HepG2 (cell line): ENCODE measurements around the gene ZNF800. TPM values are rescaled to one million over a fixed set of nuclear protein-coding genes. Genes with fewer than 3 reads are reported as not detected.

Experiments used
- ATAC-seq: fragments of 200-7000 bp; cut with Tn5 transposase; 3 replicates; pipeline ENCODE4 v1.9.1; 2020; ENCODE audit warnings: mild to moderate bottlenecking, moderate library complexity
- BruUV-seq: library from RNA; stranded (reverse); fragments of 400-500 nt; replicated peaks from 2 replicates; lab custom pipeline; 2021; lab: Mats Ljungman, UMichigan
- CTCF ChIA-PET: fragments of 300-600 bp; formaldehyde crosslinking; extraction: SDS; loops from one replicate; lab custom pipeline; 2021; ENCODE audit warnings: low total read pairs, inconsistent platforms, low intra/inter-chr PET ratio; lab: Yijun Ruan, JAX
- POLR2A ChIA-PET: fragments of 350-600 bp; sonication (Branson Sonifier 250); formaldehyde crosslinking; loops from one replicate; lab custom pipeline; 2020; ENCODE audit warnings: antibody characterized with exemption, inconsistent platforms; lab: Yijun Ruan, JAX
- DNase-seq: peaks from one replicate; pipeline ENCODE4 v3.0.0-alpha.2; 2015; ENCODE audit warnings: low spot score
- FAIRE-seq: peaks from 3 replicates; lab custom pipeline; 2011; peaks lifted over from hg19 to GRCh38; lab: Jason Lieb, UNC
- H2AFZ ChIP-seq: one replicate; pipeline ENCODE4 v1.6.1; 2011; ENCODE audit warnings: low read length, inconsistent platforms
- H3K27ac ChIP-seq: fragments of 300-600 bp; 3 replicates; pipeline ENCODE4 v1.8.0; 2011; ENCODE audit warnings: mixed run types, mild to moderate bottlenecking, mixed read lengths, low read length, inconsistent platforms; ENCODE audit not compliant: insufficient read depth; ENCODE audit errors: extremely low read length
- H3K27me3 ChIP-seq, 2 experiments: fragments of 200-600 bp in 1 of 2; 2 replicates in 1 of 2; 3 replicates in 1 of 2; pipeline versions ENCODE4 v1.6.0 to v1.8.0; 2011; ENCODE audit warnings: low read length in 2 of 2, mild to moderate bottlenecking in 2 of 2, moderate library complexity in 2 of 2, inconsistent platforms in 1 of 2; ENCODE audit not compliant: insufficient read depth in 2 of 2, control insufficient read depth in 1 of 2
- H3K36me3 ChIP-seq, 2 experiments: fragments of 200-600 bp in 1 of 2; replicated peaks in 1 of 2; 2 replicates in 1 of 2; 3 replicates in 1 of 2; pipeline versions ENCODE4 v1.5.1 to v1.8.0; 2011; ENCODE audit warnings: low read length in 2 of 2, inconsistent platforms in 1 of 2; ENCODE audit not compliant: insufficient read depth in 2 of 2, control insufficient read depth in 1 of 2
- H3K4me1 ChIP-seq: 2 replicates; pipeline ENCODE4 v1.5.1; 2012; ENCODE audit warnings: low read length, inconsistent platforms; ENCODE audit not compliant: insufficient read depth
- H3K4me2 ChIP-seq: 2 replicates; pipeline ENCODE4 v1.6.0; 2011; ENCODE audit warnings: low read depth, low read length, inconsistent platforms
- H3K4me3 ChIP-seq, 3 experiments: fragments of 200-600 bp in 1 of 3; sonication (generic), shearing (Covaris generic) in 1 of 3; replicated peaks in 1 of 3; 2 replicates each; pipeline ENCODE4 v1.5.1; 2011 to 2016; ENCODE audit warnings: low read length in 3 of 3, inconsistent platforms in 2 of 3, low read depth in 2 of 3, mild to moderate bottlenecking in 2 of 3, control low read depth in 1 of 3, mixed read lengths in 1 of 3; ENCODE audit not compliant: insufficient read depth in 1 of 3
- H3K79me2 ChIP-seq: one replicate; pipeline ENCODE4 v1.6.1; 2011; ENCODE audit warnings: low read length, inconsistent platforms; ENCODE audit not compliant: insufficient read depth
- H3K9ac ChIP-seq: 2 replicates; pipeline ENCODE4 v1.6.0; 2011; ENCODE audit warnings: mild to moderate bottlenecking, low read depth, low read length, inconsistent platforms; ENCODE audit not compliant: insufficient read depth
- H3K9me3 ChIP-seq: 2 replicates; pipeline ENCODE4 v1.5.1; 2012; ENCODE audit warnings: mild to moderate bottlenecking, low read length
- H4K20me1 ChIP-seq: 2 replicates; pipeline ENCODE4 v1.6.0; 2011; ENCODE audit warnings: inconsistent platforms, mild to moderate bottlenecking, low read length, moderate library complexity; ENCODE audit not compliant: insufficient read depth
- ARHGAP35 ChIP-seq: sonication (generic); formaldehyde crosslinking; IDR thresholded peaks from 2 replicates; pipeline ENCODE4 v1.9.0; 2022; ENCODE audit warnings: mild to moderate bottlenecking, inconsistent platforms, moderate library complexity, missing genetic modification reagents, borderline replicate concordance
- EHMT2 ChIP-seq: fragments of 200-600 bp; sonication (generic); IDR thresholded peaks from 2 replicates; pipeline ENCODE4 v1.7.0; 2017; ENCODE audit warnings: antibody characterized with exemption, low read depth, low read length, borderline replicate concordance
- GATAD2A ChIP-seq: IDR thresholded peaks from 2 replicates; pipeline ENCODE4 v1.6.1; 2016
- HMGA1 ChIP-seq: sonication (generic); formaldehyde crosslinking; conservative IDR thresholded peaks from 2 replicates; pipeline ENCODE4 v1.4.0; 2020; ENCODE audit warnings: missing genetic modification reagents
- NCOA5 ChIP-seq: sonication (generic); formaldehyde crosslinking; IDR thresholded peaks from 2 replicates; pipeline ENCODE4 v1.4.0; 2020; ENCODE audit warnings: missing genetic modification reagents
- SMC3 ChIP-seq: IDR thresholded peaks from 2 replicates; pipeline ENCODE4 v1.6.1; 2011; ENCODE audit warnings: low read length, improper control_type of control experiment
- TEAD3 ChIP-seq: optimal IDR thresholded peaks from 2 replicates; pipeline ENCODE3; 2016; ENCODE audit warnings: borderline replicate concordance
- ZFYVE20 ChIP-seq: sonication (generic); formaldehyde crosslinking; IDR thresholded peaks from 2 replicates; pipeline ENCODE4 v1.8.0; 2023; ENCODE audit warnings: low read depth, mild to moderate bottlenecking, moderate library complexity, missing genetic modification reagents, borderline replicate concordance
- ZNF20 ChIP-seq: sonication (generic); formaldehyde crosslinking; IDR thresholded peaks from 2 replicates; pipeline ENCODE4 v1.4.0; 2020; ENCODE audit warnings: mild to moderate bottlenecking, moderate library complexity, missing genetic modification reagents
- ZNF224 ChIP-seq: sonication (generic); formaldehyde crosslinking; IDR thresholded peaks from 2 replicates; pipeline ENCODE4 v1.5.0; 2020; ENCODE audit warnings: mild to moderate bottlenecking, missing genetic modification reagents
- ZNF552 ChIP-seq: sonication (generic); formaldehyde crosslinking; IDR thresholded peaks from 2 replicates; pipeline ENCODE4 v1.9.0; 2022; ENCODE audit warnings: missing genetic modification reagents, mild to moderate bottlenecking, borderline replicate concordance
- ZSCAN25 ChIP-seq: sonication (generic); formaldehyde crosslinking; IDR thresholded peaks from 2 replicates; pipeline ENCODE4 v1.8.0; 2022; ENCODE audit warnings: mild to moderate bottlenecking, missing genetic modification reagents
- WGBS: methylation state at CpG from one replicate; pipeline ENCODE4 v1.1.6; 2017; ENCODE audit warnings: low lambda C conversion rate; 5-methylcytosine and 5-hydroxymethylcytosine counted together
- in situ Hi-C: cut with HindIII; loops from 2 replicates; pipeline ENCODE4 v1.10.0; 2017; ENCODE audit warnings: low pct_unique_long_range_greater_than_20kb; ENCODE audit not compliant: extremely low pct_ligation_motif_present
- intact Hi-C: fragments of 100-400 bp; cut with micrococcal nuclease; formaldehyde crosslinking; loops from one replicate; pipeline ENCODE4 v1.10.0; 2022; ENCODE audit not compliant: unreplicated experiment
- polyA plus RNA-seq, 8 experiments: library from polyadenylated mRNA; depleted of rRNA in 3 of 8; stranded (reverse) in 7 of 8; unstranded in 1 of 8; fragments of >200 nt; fragmentation: Illumina TruSeq in 4 of 8; extraction: Trizol in 4 of 8; gene quantifications; 2 replicates each; pipeline versions ENCODE4 v1.2.1 to v1.2.3, GENCODE V29; 2011 to 2016; ENCODE audit warnings: low read depth in 4 of 8, missing spikeins in 1 of 8, mixed read lengths in 1 of 8; ENCODE audit not compliant: insufficient read depth in 1 of 8
- total RNA-seq, 5 experiments: library from RNA; depleted of rRNA; stranded (reverse); fragments of >200 nt; fragmentation: Illumina TruSeq; extraction: Trizol; gene quantifications; 2 replicates each; pipeline ENCODE4 v1.2.3, GENCODE V29; 2016; ENCODE audit warnings: low read depth in 1 of 5
- TF ChIP-seq, protein P1 (sequence below): sonication (generic); formaldehyde crosslinking; IDR thresholded peaks from 2 replicates; pipeline ENCODE4 v1.5.0; 2020; ENCODE audit warnings: mild to moderate bottlenecking, missing genetic modification reagents, borderline replicate concordance
- TF ChIP-seq, protein P2 (sequence below): sonication (generic); formaldehyde crosslinking; IDR thresholded peaks from 2 replicates; pipeline ENCODE4 v1.4.0; 2020; ENCODE audit warnings: missing genetic modification reagents
- TF ChIP-seq, protein P3 (sequence below): sonication (generic); formaldehyde crosslinking; conservative IDR thresholded peaks from 2 replicates; pipeline ENCODE4 v1.8.1; 2023; ENCODE audit warnings: missing genetic modification reagents
- TF ChIP-seq, protein P4 (sequence below): sonication (generic); formaldehyde crosslinking; IDR thresholded peaks from 2 replicates; pipeline ENCODE4 v1.5.0; 2020; ENCODE audit warnings: mild to moderate bottlenecking, missing genetic modification reagents, borderline replicate concordance

The ZNF800 gene
- total and polyA plus RNA-seq, 2 of the 13 experiments (the other 11 are each of a cell fraction or from before 2014, with no cell fraction given), result 7.1 to 12.7 TPM

DNA sequence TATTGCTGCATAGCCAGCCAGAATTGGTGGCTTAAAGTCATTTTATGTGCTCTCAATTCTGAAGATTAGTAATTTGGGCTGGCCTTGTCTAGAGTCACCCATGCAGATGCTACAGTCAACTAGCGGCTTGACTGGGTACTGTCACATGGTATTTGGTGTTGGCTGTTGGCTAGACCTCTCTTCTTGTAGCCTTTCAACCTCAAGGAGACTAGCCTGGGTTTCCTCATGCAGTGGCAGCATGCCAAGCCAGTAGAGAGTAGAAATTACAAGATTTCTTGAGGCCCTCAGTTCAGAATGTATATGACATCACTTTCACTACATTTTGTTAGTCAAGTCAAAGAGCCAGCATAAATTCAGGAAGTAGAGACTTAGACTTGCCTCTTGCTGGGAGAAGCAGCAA is 3.7 kb upstream of the ZNF800 start:
- in situ Hi-C loops, result no loop called here
- TF ChIP-seq, protein P1, sequence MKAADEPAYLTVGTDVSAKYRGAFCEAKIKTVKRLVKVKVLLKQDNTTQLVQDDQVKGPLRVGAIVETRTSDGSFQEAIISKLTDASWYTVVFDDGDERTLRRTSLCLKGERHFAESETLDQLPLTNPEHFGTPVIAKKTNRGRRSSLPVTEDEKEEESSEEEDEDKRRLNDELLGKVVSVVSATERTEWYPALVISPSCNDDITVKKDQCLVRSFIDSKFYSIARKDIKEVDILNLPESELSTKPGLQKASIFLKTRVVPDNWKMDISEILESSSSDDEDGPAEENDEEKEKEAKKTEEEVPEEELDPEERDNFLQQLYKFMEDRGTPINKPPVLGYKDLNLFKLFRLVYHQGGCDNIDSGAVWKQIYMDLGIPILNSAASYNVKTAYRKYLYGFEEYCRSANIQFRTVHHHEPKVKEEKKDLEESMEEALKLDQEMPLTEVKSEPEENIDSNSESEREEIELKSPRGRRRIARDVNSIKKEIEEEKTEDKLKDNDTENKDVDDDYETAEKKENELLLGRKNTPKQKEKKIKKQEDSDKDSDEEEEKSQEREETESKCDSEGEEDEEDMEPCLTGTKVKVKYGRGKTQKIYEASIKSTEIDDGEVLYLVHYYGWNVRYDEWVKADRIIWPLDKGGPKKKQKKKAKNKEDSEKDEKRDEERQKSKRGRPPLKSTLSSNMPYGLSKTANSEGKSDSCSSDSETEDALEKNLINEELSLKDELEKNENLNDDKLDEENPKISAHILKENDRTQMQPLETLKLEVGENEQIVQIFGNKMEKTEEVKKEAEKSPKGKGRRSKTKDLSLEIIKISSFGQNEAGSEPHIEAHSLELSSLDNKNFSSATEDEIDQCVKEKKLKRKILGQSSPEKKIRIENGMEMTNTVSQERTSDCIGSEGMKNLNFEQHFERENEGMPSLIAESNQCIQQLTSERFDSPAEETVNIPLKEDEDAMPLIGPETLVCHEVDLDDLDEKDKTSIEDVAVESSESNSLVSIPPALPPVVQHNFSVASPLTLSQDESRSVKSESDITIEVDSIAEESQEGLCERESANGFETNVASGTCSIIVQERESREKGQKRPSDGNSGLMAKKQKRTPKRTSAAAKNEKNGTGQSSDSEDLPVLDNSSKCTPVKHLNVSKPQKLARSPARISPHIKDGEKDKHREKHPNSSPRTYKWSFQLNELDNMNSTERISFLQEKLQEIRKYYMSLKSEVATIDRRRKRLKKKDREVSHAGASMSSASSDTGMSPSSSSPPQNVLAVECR (CRISPR knock-in tag), result no peak
- TF ChIP-seq, protein P2, sequence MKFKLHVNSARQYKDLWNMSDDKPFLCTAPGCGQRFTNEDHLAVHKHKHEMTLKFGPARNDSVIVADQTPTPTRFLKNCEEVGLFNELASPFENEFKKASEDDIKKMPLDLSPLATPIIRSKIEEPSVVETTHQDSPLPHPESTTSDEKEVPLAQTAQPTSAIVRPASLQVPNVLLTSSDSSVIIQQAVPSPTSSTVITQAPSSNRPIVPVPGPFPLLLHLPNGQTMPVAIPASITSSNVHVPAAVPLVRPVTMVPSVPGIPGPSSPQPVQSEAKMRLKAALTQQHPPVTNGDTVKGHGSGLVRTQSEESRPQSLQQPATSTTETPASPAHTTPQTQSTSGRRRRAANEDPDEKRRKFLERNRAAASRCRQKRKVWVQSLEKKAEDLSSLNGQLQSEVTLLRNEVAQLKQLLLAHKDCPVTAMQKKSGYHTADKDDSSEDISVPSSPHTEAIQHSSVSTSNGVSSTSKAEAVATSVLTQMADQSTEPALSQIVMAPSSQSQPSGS (CRISPR knock-in tag), result no peak
- no peak for TF ChIP-seq ARHGAP35 (CRISPR knock-in tag)
- TF ChIP-seq, protein P3, sequence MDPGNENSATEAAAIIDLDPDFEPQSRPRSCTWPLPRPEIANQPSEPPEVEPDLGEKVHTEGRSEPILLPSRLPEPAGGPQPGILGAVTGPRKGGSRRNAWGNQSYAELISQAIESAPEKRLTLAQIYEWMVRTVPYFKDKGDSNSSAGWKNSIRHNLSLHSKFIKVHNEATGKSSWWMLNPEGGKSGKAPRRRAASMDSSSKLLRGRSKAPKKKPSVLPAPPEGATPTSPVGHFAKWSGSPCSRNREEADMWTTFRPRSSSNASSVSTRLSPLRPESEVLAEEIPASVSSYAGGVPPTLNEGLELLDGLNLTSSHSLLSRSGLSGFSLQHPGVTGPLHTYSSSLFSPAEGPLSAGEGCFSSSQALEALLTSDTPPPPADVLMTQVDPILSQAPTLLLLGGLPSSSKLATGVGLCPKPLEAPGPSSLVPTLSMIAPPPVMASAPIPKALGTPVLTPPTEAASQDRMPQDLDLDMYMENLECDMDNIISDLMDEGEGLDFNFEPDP (CRISPR knock-in tag), result no peak
- no peak for TF ChIP-seq ZSCAN25 (CRISPR knock-in tag)
- no peak for TF ChIP-seq NCOA5 (CRISPR knock-in tag)
- TF ChIP-seq EHMT2, result no peak
- TF ChIP-seq ZFYVE20 (CRISPR knock-in tag), result no peak
- TF ChIP-seq ZNF20 (CRISPR knock-in tag), result no peak
- no peak for TF ChIP-seq TEAD3
- TF ChIP-seq SMC3, result no peak
- TF ChIP-seq ZNF224 (CRISPR knock-in tag), result no peak
- TF ChIP-seq GATAD2A (CRISPR knock-in tag), result no peak
- TF ChIP-seq ZNF552 (CRISPR knock-in tag), result no peak
- TF ChIP-seq, protein P4, sequence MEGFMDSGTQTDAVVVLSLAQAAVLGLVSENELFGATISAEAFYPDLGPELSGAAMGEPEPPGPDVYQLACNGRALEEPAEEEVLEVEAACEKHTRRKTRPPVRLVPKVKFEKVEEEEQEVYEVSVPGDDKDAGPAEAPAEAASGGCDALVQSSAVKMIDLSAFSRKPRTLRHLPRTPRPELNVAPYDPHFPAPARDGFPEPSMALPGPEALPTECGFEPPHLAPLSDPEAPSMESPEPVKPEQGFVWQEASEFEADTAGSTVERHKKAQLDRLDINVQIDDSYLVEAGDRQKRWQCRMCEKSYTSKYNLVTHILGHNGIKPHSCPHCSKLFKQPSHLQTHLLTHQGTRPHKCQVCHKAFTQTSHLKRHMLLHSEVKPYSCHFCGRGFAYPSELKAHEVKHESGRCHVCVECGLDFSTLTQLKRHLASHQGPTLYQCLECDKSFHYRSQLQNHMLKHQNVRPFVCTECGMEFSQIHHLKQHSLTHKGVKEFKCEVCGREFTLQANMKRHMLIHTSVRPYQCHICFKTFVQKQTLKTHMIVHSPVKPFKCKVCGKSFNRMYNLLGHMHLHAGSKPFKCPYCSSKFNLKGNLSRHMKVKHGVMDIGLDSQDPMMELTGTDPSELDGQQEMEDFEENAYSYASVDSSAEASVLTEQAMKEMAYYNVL (CRISPR knock-in tag), result no peak
- TF ChIP-seq HMGA1 (CRISPR knock-in tag), result no peak

More for the DNA sequence above, 3.7 kb upstream of the ZNF800 start:
- no peak for DNase-seq
- Histone ChIP-seq H3K9ac (no peak overlapping the region), H3K4me2 (no peak overlapping the region), H2AFZ (no peak overlapping the region), H3K4me1 (peaks cover 13% of the 10 kb centered on the region), H3K4me3 (no peak overlapping the region), H3K27ac (no peak overlapping the region), H3K36me3 (no peaks in the 10 kb centered on the region), H3K79me2 (peaks cover 9% of the 10 kb centered on the region), H3K9me3 (no peaks in the 10 kb centered on the region), H4K20me1 (no peaks in the 10 kb centered on the region), H3K27me3 (no peaks in the 10 kb centered on the region; a peak in 1 of 5 replicates)
- FAIRE-seq, result no peak
- BruUV-seq, result no TSS peak
- POLR2A ChIA-PET, result no interaction called here
- 0% methylated on average over 1 of the region's 1 CpG for WGBS
- peak; percentile 51 for ATAC-seq
- intact Hi-C loops, result loop anchor here (10.0 kb wide), 2 partner anchors 189 to 259 kb away; partner anchors contain the start of genes ARF5, GCC1 and SND1
- CTCF ChIA-PET, result no interaction called here
